Activated CD4-positive, alpha-beta T cell treated with anti-CD3 and anti-CD28 coated beads, Interleukin-2, amount 10 ng/mL, durations not matched to agents 24 days and 14 days (primary cell): ENCODE results near the gene SMYD4. TPM values are rescaled to one million over a fixed set of nuclear protein-coding genes. Genes with fewer than 3 reads are reported as not detected.
"Not testable (repeated sequence)": the region's sequence is repeated elsewhere in the genome, so short reads cannot be mapped to it uniquely, and the experiment has no call there.

Experiments
- DNase-seq: peaks from one replicate; pipeline ENCODE4 v3.0.0; 2022
- H3K27ac Mint-ChIP-seq: one replicate; pipeline ENCODE4 v1.8.0; 2022; ENCODE audit warnings: mild to moderate bottlenecking, mixed read lengths
- H3K27me3 Mint-ChIP-seq: one replicate; pipeline ENCODE4 v1.8.0; 2022; ENCODE audit warnings: mixed read lengths
- H3K36me3 Mint-ChIP-seq: one replicate; pipeline ENCODE4 v1.8.0; 2022; ENCODE audit warnings: low read depth, mild to moderate bottlenecking, mixed read lengths
- H3K4me1 Mint-ChIP-seq: one replicate; pipeline ENCODE4 v1.8.0; 2021; ENCODE audit warnings: mixed read lengths
- H3K4me3 Mint-ChIP-seq: one replicate; pipeline ENCODE4 v1.8.0; 2022; ENCODE audit warnings: mild to moderate bottlenecking, moderate library complexity, mixed read lengths
- H3K9me3 Mint-ChIP-seq: one replicate; pipeline ENCODE4 v1.8.0; 2021; ENCODE audit warnings: mixed read lengths
- intact Hi-C: fragments of 100-400 bp; cut with micrococcal nuclease; formaldehyde crosslinking; loops from one replicate; pipeline ENCODE4 v1.15.1; 2023
- total RNA-seq: library from RNA; stranded (reverse); gene quantifications from 2 replicates; pipeline ENCODE4 v1.2.3, GENCODE V29; 2022

The SMYD4 gene
- total RNA-seq, 1 donor from 2014 or later = 30.7 TPM

DNA sequence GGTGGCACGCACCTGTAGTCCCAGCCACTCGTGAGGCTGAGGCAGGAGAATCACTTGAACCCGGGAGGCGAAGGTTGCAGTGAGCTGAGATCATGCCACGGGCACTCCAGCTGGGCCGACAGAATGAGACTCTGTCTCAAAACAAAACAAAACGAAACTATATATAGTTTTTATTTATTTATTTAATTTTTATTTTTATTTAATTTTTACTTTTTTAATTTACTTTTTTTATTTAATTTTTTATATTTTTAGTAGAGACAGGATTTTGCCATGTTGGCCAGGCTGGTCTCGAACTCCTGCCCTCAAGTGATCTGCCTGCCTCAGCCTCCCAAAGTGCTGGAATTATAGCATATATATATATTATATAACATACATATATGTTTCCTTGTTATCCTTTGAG, 26.8 kb upstream of the SMYD4 start:
- H3K4me3 Mint-ChIP-seq, intact Hi-C loops, H3K4me1 Mint-ChIP-seq, DNase-seq, H3K27me3 Mint-ChIP-seq, H3K9me3 Mint-ChIP-seq, H3K27ac Mint-ChIP-seq: not testable (repeated sequence)
- peaks cover 55% of the 10 kb centered on the region for H3K36me3 Mint-ChIP-seq

DNA sequence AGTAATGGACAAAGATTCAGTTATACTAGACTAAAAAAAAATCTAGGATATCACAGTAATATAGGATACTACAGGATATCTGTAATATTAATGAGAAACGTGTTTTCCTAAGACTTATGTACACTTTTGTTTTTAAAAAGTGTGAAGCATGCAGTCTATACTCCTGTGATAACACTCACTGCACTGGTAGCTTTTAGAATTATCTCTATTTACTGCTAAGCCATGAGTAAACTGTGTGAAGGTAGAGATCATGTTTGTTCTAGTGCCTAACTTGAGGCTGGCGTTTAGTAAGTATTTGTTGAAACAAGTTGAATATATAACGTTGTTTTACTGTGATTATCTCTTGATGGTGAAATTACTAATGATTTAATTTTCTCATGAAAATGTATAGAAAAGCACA, 24.0 kb upstream of the SMYD4 start:
- H3K4me1 Mint-ChIP-seq = peaks cover 8% of the 10 kb centered on the region
- H3K4me3 Mint-ChIP-seq = no peak overlapping the region
- H3K27me3 Mint-ChIP-seq = no peaks in the 10 kb centered on the region
- intact Hi-C loops = no loop called here
- DNase-seq = no peak
- peaks cover 52% of the 10 kb centered on the region for H3K36me3 Mint-ChIP-seq
- no peak overlapping the region for H3K27ac Mint-ChIP-seq
- H3K9me3 Mint-ChIP-seq = no peaks in the 10 kb centered on the region

GRCh38 chr17:1852327-1852726, 22.6 kb upstream of the SMYD4 start:
- Mint-ChIP-seq H3K4me1 (peaks cover 8% of the 10 kb centered on the region), H3K27ac (peak overlapping the region; percentile 49), H3K36me3 (peaks cover 54% of the 10 kb centered on the region), H3K9me3 (no peaks in the 10 kb centered on the region), H3K4me3 (no peak overlapping the region), H3K27me3 (no peaks in the 10 kb centered on the region)
- intact Hi-C loops = no loop called here
- no peak for DNase-seq

GRCh38 chr17:1847191-1847590, 17.5 kb upstream of the SMYD4 start:
- no peak overlapping the region for H3K27ac Mint-ChIP-seq
- H3K4me1 Mint-ChIP-seq = peaks cover 14% of the 10 kb centered on the region
- intact Hi-C loops = no loop called here
- no peaks in the 10 kb centered on the region for H3K9me3 Mint-ChIP-seq
- no peak for DNase-seq
- no peak overlapping the region for H3K4me3 Mint-ChIP-seq
- H3K36me3 Mint-ChIP-seq = peaks cover 59% of the 10 kb centered on the region
- no peaks in the 10 kb centered on the region for H3K27me3 Mint-ChIP-seq

DNA sequence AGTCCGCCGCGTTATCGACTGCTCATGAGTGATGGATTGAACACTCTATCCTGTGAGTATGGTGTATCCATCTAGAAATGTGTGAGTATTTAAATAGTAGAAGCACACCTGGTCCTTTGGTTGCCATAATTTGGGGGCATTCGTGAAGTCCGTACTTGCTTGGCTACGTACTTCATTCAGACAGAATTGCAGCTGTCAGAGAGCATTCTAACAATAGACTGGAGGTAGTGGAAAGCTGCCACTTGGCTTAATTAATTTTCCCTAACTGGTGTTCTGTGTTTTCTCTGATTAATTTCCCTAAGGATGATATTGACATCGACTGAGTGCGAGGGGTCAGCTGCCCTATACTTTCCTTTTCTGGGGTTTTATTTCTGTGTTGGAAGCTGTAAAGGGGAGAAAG, 14.2 kb upstream of the SMYD4 start:
- H3K4me3 Mint-ChIP-seq = no peak overlapping the region
- no peaks in the 10 kb centered on the region for H3K9me3 Mint-ChIP-seq
- no peaks in the 10 kb centered on the region for H3K27me3 Mint-ChIP-seq
- no peak overlapping the region for H3K27ac Mint-ChIP-seq
- no peak for DNase-seq
- intact Hi-C loops = no loop called here
- H3K4me1 Mint-ChIP-seq = peaks cover 13% of the 10 kb centered on the region
- H3K36me3 Mint-ChIP-seq = peaks cover 48% of the 10 kb centered on the region

DNA sequence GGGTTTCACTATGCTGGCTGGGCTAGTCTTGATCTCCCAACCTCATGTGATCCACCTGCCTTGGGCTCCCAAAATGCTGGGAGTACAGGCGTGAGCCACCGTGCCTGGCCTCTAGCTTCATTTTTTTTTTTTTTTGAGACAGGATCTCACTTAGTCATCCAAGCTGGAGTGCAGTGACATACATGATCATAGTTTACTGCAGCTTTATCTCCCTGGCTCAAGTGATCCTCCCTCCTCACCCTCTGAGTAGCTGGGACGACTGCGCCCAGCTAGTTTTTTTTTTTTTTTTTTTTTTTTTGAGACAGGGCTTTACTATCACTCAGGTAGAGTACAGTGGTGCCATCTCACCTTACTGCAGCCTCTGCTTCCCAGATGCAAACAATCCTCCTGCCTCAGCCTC, 9.8 kb upstream of the SMYD4 start:
- Mint-ChIP-seq H3K4me1 (peaks cover 24% of the 10 kb centered on the region), H3K27ac (no peak overlapping the region), H3K9me3 (no peaks in the 10 kb centered on the region), H3K4me3 (no peak overlapping the region), H3K27me3 (no peaks in the 10 kb centered on the region), H3K36me3 (peaks cover 44% of the 10 kb centered on the region)
- intact Hi-C loops = no loop called here
- DNase-seq = no peak

GRCh38 chr17:1834380-1835149, 4.9 kb upstream of the SMYD4 start:
- peaks cover 43% of the 10 kb centered on the region for H3K36me3 Mint-ChIP-seq
- DNase-seq = peak; percentile 78
- H3K9me3 Mint-ChIP-seq = no peaks in the 10 kb centered on the region
- H3K27ac Mint-ChIP-seq = peak overlapping the region; percentile 10
- peaks cover 39% of the 10 kb centered on the region for H3K4me1 Mint-ChIP-seq
- intact Hi-C loops = loop anchor here (1.0 kb wide), 1 partner anchor 39 kb away; no protein-coding TSS in a partner anchor
- peak overlapping the region; percentile 51 for H3K4me3 Mint-ChIP-seq
- no peaks in the 10 kb centered on the region for H3K27me3 Mint-ChIP-seq

DNA sequence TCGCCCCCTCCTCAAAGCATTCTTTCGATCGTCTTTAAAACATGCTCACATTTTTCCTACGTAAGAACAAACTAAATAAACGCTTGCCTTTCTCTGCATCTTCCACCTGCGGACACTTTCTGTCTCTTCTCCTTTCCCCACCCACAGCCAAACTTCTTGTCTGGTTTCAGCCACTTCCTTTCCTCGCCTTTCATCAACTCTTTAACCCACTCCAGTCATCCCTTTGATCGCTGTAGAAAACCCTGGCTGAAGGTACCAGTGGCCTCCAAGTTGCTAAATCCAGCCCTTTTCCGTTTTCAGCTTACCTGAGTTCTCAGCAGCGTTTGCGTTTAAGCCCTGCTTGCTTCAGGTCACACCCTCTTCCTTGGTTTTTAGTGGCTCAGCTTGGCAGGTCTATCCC, 586 bp upstream of the SMYD4 start:
- Mint-ChIP-seq H3K4me1 (peaks cover 49% of the 10 kb centered on the region), H3K4me3 (peak overlapping the region; percentile 89)
- intact Hi-C loops = loop anchor here (2.0 kb wide), 1 partner anchor 113 kb away; no protein-coding TSS in a partner anchor

GRCh38 chr17:1829216-1829591, 498 bp downstream of the SMYD4 start:
- Mint-ChIP-seq H3K4me1 (peaks cover 49% of the 10 kb centered on the region), H3K27ac (peak overlapping the region; percentile 80), H3K4me3 (peak overlapping the region; percentile 89), H3K9me3 (no peaks in the 10 kb centered on the region), H3K36me3 (peaks cover 50% of the 10 kb centered on the region), H3K27me3 (no peaks in the 10 kb centered on the region)
- intact Hi-C loops = no loop called here
- DNase-seq = peak; percentile 71

More for the DNA sequence above, 586 bp upstream of the SMYD4 start:
- H3K9me3 Mint-ChIP-seq = no peaks in the 10 kb centered on the region
- DNase-seq = peak; percentile 84
- H3K36me3 Mint-ChIP-seq = peaks cover 47% of the 10 kb centered on the region
- no peaks in the 10 kb centered on the region for H3K27me3 Mint-ChIP-seq
- peak overlapping the region; percentile 86 for H3K27ac Mint-ChIP-seq

DNA sequence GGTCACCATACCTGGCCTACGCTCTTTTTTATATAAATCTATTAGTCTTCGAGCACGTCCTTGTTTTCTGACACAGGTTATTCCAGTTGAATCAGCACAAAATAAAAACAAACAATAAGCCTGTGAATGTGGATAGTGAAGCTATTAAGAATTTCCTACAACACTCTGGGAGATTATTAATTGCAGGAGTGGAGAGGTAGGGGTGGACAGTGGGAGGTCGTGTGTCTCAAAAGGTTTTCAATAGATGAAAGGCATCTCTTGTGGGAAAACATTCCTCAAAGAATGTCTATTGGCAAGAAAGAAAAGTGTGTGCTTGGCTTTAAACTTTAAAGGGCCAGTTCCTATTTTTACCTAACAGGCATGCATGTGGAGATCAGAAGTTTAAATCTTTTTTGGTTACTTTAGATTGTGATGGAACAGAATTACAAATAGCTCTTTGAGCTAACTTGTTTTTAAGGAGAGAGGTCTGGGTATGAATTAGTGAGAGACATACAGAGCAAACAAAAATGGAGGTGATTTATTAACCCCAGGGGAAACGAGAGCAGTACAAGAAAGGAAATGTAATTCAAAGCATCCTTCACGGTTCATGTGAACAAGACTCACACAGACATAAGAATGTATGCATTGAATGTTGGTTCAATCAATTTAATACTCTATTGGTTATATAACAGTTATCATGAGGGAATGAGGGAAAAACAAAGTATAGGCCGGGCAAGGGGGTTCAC, 9.0 kb downstream of the SMYD4 start:
- Mint-ChIP-seq H3K4me3 (no peak overlapping the region), H3K27ac (no peak overlapping the region), H3K27me3 (no peaks in the 10 kb centered on the region), H3K36me3 (peaks cover 32% of the 10 kb centered on the region), H3K9me3 (no peaks in the 10 kb centered on the region), H3K4me1 (peaks cover 22% of the 10 kb centered on the region)
- no peak for DNase-seq
- intact Hi-C loops = no loop called here

GRCh38 chr17:1813088-1813487, 16.6 kb downstream of the SMYD4 start:
- no peak for DNase-seq
- Mint-ChIP-seq H3K4me1 (peaks cover 2% of the 10 kb centered on the region), H3K9me3 (no peaks in the 10 kb centered on the region), H3K4me3 (no peak overlapping the region), H3K27me3 (no peaks in the 10 kb centered on the region), H3K36me3 (peaks cover 26% of the 10 kb centered on the region), H3K27ac (no peak overlapping the region)
- intact Hi-C loops = no loop called here

DNA sequence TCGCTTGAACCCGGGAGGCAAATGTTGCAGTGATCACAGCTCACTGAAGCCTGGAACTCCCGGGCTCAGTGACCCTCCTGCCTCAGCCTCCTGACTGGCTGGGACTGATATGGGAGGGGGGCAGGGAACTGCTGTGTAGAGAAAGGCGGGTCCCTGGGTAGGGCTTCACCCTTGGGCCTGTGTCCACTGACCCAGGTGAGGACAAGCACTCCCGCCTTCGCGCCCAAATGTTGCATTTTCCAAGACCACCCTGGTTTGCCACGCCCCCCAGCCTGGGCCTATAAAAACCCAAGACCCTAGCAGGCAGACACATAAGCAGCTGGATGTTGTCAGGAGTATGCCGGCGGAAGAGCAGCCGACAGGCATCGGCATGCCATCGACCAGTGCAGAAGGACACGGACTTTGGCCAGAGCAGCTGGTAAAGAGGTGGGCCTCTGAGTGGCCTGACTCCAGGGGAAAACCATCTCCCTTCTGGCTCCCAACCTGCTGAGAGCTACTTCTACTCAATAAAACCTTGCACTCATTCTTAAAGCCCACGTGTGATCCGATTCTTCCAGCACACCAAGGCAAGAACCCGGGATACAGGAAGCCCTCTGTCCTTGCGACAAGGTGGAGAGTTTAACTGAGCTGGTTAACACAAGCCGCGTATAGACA, 19.1 kb downstream of the SMYD4 start:
- H3K4me1 Mint-ChIP-seq = peaks cover 2% of the 10 kb centered on the region
- no peak overlapping the region for H3K27ac Mint-ChIP-seq
- H3K9me3 Mint-ChIP-seq = no peaks in the 10 kb centered on the region
- H3K36me3 Mint-ChIP-seq = peaks cover 31% of the 10 kb centered on the region
- DNase-seq = no peak
- intact Hi-C loops = no loop called here
- H3K27me3 Mint-ChIP-seq = no peaks in the 10 kb centered on the region
- no peak overlapping the region for H3K4me3 Mint-ChIP-seq

GRCh38 chr17:1809815-1810214, 19.9 kb downstream of the SMYD4 start:
- H3K36me3 Mint-ChIP-seq = peaks cover 32% of the 10 kb centered on the region
- H3K27me3 Mint-ChIP-seq, H3K4me3 Mint-ChIP-seq, intact Hi-C loops, H3K27ac Mint-ChIP-seq, DNase-seq, H3K9me3 Mint-ChIP-seq, H3K4me1 Mint-ChIP-seq: not testable (repeated sequence)

GRCh38 chr17:1808644-1809043, 21.1 kb downstream of the SMYD4 start:
- H3K4me1 Mint-ChIP-seq = peaks cover 2% of the 10 kb centered on the region

More at GRCh38 chr17:1808644-1809043, 21.1 kb downstream of the SMYD4 start:
- no peak overlapping the region for H3K27ac Mint-ChIP-seq
- H3K9me3 Mint-ChIP-seq = no peaks in the 10 kb centered on the region
- intact Hi-C loops = no loop called here
- H3K27me3 Mint-ChIP-seq = no peaks in the 10 kb centered on the region
- peaks cover 40% of the 10 kb centered on the region for H3K36me3 Mint-ChIP-seq
- H3K4me3 Mint-ChIP-seq = no peak overlapping the region
- DNase-seq = no peak
